Effector CD8-positive, alpha-beta T cell (primary cell): ENCODE measurements around the gene DLL1.

Experiments
- DNase-seq: peaks from one replicate; lab custom pipeline; 2025; lab: John Stamatoyannopoulos, UW

DLL1 gene

DNA sequence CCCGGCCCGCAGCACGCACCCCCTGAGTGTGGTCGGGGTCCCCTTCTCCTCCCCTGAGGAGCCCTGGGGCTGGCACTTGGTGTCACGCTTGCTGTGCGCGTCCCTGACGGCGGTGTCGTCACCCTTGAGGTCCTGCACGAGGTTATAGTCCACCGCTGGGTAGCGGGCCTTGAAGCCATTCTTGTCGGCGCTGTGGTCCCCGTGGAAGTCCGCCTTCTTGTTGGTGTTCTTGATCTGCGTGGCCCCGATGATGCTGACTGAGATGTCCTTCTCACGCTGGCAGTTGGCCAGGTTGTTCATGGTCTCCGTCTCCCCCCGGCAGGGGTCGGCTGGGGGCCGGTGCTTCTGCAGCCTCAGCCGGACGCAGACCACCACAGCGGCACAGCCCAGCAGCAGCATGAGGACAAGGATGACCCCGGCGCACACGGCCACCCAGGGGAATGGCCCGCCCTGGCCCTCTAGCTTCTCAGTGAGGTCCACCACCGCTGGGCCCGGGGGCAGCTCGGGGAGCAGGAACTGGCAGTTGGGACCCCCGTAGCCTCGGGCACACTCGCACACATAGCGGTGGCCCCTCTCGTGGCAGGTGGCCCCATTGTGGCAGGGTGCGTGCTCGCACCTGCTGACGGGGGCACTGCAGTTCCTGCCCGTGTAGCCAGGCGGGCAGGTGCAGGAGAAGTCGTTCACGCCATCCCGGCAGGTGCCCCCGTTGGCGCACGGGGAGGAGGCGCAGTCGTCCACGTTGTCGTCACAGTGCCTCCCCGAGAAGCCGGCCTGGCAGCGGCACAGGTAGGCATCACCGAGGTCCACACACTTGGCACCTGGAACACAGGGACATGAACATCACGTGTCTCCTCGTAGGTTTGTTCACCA, 7.4 kb downstream of the DLL1 start:
- no peak for DNase-seq

DNA sequence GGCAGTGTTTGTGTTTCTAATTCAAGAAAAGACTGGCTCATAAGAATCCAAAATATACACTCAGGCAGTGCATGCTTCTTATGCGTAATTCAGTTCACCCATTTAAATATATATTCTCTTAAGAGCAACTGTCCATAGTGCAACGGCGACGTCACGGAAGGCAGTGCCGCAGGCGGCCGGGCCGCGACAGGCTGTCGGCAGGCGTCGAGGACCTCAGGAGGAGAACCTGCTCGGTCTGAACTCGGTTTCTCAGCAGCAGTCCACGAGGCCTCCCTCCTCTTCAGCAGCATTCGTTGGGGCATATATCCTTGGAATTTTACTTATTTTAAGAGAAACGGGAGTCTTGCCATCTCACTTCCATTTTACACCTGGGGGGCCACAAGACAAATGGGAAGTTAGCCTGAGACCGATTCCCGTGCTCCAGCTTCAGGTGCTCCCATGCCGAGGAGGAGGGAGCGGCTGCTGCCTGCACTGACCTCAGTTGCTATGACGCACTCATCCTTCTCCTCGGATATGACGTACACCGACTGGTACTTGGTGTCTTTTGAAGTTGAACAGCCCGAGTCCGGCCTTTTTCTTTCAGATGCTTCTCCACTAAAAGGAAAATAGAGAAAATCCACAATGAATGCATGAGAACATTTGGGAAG, 8.2 kb downstream of the DLL1 start:
- no peak for DNase-seq

- DNase-seq = no peak
Measured at GRCh38 chr6:170281331-170282292, 9.3 kb downstream of the DLL1 start.

GRCh38 chr6:170280689-170281045, 10.2 kb downstream of the DLL1 start:
- DNase-seq = no peak

DNA sequence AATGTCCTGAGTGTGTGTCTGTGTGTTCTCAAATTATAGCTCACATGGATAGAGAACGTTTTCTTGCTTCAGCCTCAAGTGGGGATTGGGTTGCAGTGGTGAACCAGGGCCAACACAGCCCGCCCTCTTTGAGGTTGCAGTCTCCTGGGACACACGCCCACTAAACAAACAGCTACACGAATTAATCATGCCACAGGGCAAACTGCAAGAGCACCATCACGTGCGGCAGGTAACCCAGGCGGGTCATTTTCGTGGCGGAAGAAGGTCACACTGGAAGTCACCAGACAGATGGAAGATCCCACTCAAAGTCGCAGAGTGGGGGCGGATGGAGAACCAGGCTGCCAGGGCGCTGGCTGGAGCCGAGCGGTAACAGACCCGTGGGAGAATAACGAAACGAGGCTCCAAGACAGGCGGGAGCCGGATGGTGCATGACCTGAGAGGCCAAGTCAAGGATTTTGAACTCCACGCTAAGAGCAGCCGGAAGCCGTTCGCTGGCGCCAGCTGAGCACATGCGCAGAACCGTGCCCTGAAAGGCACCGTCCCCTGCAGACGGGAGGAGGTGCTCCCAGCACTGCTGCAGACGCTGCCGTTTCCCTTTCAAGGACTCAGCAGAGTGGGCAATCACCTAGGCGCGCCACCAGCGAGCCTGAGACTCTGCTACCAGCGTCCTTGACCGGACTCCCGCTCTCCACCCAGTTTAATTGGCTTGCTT, 10.7 kb downstream of the DLL1 start:
- peak; percentile 45 for DNase-seq

DNA sequence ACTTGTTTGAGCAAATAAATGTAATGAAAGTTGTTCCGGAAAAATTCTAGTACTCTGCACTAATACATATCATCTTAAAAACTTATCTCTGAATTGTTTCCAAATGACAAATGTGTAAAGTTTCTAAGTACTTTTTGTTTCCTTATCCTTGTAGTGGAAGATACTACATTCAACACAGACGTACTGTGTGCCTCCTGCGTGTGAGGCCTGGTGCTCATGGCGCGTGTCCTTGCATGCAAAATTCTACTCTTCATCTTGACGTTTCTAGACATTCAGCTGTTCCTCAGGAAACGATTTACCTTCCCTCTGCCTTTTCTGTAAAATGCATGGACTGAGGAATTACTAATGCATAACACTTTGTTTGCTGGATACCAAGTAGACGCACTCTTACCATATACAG, 11.5 kb downstream of the DLL1 start:
- no peak for DNase-seq

DNA sequence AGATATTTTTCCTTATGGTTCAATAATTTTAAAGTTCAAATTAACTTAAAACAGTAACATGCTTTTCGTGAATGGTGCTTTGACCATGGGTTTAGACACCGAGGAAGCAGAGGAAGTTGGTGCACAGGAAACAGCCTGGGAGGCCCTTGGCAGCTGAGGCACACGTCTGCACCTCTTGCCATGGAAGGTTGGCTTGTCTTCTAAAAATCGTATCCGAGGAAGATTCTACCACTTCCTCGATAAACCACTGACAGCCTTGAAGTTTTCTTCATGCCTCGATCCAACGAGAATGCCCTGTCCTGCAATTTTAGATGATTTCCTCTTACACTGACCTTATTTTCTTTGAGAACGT, 12.2 kb downstream of the DLL1 start:
- DNase-seq = no peak

DNA sequence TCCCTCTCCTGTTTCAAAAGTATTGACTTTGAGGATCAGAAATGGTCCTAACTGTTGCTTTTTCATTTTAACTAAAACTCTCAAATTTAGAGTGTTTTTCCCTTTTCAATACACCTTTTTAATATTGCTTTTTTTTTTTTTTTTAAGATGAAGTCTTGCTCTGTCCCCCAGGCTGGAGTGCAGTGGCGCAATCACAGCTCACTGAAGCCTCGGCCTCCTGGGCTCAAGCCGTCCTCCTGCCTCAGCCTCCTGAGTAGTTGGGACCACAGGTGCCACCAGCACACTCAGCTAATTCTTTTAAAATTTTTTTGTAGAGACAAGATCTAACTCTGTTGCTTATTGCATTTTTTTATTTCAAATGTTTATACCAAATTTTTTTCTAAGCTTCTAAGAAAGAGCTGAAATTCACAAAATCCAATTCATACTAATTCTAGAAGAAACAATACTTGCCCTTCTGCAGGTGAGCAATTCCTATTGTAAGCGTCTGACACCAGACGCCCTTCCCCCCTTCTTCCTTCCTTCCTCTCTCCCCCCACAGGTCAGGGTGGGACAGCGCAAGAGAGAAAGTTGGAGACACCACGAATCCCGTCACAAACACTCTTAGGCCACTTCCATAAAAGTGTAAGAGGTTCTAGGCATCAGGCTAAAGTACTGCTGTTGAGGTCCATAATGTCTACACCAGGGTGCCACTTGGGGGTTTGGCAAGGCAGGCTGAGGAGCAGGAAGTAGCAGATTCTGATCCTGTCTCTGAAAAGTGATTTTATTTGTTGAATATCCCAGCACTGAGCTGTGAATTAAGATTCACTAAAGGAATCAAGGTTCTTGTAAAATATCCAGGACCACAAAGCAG, 12.8 kb downstream of the DLL1 start:
- no peak for DNase-seq

DNA sequence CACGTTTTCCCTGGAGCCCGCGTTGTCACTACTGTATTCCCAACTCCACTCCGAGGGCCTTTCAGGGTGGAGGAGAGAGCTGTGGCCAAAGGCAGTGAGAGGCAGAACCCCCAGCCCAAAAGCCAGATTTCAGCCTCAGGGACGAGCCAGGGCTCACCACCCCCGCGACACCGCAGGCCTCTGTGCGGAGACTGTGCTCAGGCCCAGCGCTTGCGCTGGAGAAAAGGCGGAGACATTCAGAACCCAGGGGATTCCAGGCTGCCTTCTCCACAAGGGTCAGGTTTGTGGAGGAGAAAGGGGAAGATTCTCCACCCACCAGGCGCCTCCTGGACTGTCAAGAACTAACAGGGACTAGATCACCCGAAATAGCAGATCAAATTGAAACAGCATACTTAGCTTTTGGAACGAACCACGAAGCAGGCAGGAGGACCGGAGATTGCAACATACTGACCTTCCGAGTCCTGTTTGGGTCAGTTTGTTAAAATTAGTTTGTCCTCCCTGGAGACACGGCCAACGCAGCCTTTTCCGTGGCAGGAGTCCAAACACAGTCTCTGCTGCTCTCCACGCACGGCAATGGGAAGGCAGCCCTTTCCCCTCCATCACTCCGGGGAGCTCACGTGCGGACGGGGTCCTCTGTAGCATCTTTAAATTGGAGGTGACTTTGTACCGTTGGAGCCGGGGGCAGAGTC, 14.4 kb downstream of the DLL1 start:
- DNase-seq = no peak

GRCh38 chr6:170274713-170275560, 15.9 kb downstream of the DLL1 start:
- no peak for DNase-seq

DNA sequence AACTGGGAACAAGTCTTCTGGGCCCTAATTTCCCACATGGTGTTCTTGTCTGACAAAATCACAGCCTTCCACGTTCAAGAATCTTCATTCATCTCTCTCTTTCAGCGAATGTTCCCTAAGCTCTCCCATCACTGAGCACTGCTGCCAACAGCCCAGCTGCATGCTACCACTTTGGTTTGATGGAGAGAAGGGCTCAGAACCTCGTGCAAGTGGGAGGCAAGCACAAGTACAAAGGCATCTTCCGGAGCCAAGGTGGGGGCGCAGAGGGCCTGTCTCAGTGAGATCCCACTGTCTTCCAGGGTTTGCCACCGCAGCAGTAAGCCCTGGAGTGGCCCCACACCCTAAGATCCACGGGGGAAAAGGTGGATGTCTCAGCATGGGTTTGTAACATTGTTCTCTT, 17.2 kb downstream of the DLL1 start:
- no peak for DNase-seq

DNA sequence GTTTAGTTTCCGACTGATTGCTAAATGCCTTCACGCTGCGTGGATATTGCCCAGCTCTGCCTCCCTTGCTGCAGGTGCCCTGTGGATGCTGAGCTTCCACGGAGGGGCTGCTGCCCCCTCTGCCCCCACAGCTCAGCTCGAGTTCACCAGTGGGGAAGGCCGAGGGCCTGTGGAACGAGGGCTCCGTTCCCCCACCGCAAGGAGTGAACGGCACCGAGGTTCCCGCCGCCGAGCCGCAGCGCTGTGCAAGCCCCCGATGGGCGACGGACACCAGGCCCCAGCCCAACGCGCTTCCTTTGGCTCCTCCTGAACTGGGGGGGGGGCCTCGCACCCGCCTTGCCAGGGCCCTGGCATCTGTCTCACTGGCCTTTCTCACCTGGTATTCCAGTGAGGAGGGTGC, 17.7 kb downstream of the DLL1 start:
- no peak for DNase-seq

GRCh38 chr6:170272341-170273065, 18.4 kb downstream of the DLL1 start:
- DNase-seq = no peak

DNA sequence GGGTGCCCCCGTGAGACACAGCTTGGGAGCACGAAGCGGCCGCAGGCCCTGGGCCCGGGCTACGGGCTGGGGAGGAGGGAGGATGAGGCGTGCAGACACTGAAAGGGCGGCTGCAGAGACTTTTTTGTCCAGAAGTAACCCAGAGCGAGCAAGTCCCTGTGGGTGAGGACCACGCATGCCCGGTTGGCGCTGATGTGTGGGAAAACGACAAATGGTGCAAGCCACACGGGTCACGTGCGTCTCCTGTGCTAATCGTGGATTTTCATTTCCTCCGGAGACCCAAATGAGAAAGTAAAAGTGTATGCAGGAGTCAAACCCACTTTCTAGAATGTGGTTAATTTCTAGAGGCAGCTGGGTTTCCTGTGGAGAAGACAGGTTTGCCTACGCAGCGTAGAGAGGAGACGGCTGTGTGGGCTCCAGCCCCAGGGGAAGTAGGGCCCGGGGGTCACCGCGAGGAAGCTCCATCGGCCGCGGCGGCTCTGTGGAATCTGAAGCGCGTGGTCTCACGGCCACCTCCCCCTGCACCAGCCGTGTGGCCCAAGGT, 19.0 kb downstream of the DLL1 start:
- peak; percentile 62 for DNase-seq

GRCh38 chr6:170270984-170271593, 19.8 kb downstream of the DLL1 start:
- no peak for DNase-seq

GRCh38 chr6:170269846-170270541, 20.9 kb downstream of the DLL1 start:
- DNase-seq = no peak

DNA sequence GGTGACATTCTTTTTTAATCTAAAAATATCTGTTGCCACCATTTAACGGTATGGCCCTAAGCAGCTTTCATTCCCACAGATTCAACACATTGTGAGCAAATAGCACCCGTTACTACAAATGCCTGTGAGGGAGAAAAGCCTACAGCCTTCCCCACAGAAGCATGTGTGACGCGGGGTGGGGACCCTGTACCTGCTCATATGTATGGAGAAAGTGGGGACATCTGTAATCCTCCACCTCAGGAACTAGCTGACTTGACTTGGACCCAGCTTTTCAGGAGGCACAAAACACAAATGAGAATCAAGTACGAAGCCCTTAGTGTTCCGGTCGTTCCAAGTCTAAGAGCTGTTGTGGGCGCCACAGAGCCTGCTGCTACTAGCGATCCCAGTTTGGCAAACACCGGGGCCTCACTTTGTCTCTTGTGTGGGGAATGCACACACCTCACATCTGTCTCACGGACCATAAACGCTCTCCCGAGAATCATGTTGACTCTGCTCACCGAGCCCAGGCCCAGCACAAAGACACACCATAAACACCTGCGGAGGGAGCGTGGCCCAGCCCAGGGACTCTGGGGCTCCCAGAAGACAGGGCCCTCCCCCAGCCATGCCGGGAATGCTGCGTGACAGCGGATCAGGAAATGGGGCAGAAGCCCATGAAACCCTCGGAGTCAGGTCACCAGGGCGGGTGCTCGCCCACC, 21.6 kb downstream of the DLL1 start:
- DNase-seq = no peak
